Measurements from ENCODE around the gene PIK3R4. TPM values are rescaled to one million over a fixed set of nuclear protein-coding genes. Genes with fewer than 3 reads are reported as not detected.

PIK3R4 gene
- total RNA-seq, 1 donor: 35.5 TPM

DNA sequence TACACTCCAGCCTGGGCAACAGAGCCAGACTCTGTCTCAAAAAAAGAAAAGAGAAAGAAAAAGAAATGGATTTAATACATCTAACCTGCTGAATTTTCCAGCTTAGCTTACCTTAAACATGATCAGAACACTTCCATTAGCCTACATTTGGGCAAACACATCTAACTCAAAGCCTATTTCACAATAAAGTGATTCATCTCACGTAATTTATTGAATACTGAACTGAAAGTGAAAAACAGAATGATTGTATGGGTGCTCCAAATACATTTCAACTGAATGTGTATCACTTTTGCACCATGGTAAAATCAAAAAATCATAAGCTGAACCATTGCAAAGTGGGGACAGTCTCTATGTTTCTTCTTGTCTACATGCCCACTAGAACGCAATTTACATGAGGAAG is 9.0 kb downstream of the PIK3R4 start:
- Histone ChIP-seq H3K9me3 (ENCODE audit: low read depth, low read length) (no peaks in the 10 kb centered on the region), H3K4me2 (ENCODE audit: insufficient read depth, low read length) (no peak overlapping the region), H2AFZ (ENCODE audit: low read length) (no peak overlapping the region), H3K4me3 (ENCODE audit: insufficient read depth, low read length) (no peak overlapping the region), H3K79me2 (ENCODE audit: insufficient read depth, low read length) (peaks cover 63% of the 10 kb centered on the region), H4K20me1 (ENCODE audit: insufficient read depth, low read length) (peaks cover 4% of the 10 kb centered on the region), H3K36me3 (ENCODE audit: insufficient read depth, low read length) (no peaks in the 10 kb centered on the region), H3K4me1 (ENCODE audit: insufficient read depth, low read length) (no peaks in the 10 kb centered on the region), H3K27ac (ENCODE audit: low read depth, low read length) (no peak overlapping the region), H3K27me3 (ENCODE audit: insufficient read depth, low read length) (no peaks in the 10 kb centered on the region)
- no peak for DNase-seq (ENCODE audit: insufficient read length, low spot score, missing footprints)
- TF ChIP-seq, protein P1, sequence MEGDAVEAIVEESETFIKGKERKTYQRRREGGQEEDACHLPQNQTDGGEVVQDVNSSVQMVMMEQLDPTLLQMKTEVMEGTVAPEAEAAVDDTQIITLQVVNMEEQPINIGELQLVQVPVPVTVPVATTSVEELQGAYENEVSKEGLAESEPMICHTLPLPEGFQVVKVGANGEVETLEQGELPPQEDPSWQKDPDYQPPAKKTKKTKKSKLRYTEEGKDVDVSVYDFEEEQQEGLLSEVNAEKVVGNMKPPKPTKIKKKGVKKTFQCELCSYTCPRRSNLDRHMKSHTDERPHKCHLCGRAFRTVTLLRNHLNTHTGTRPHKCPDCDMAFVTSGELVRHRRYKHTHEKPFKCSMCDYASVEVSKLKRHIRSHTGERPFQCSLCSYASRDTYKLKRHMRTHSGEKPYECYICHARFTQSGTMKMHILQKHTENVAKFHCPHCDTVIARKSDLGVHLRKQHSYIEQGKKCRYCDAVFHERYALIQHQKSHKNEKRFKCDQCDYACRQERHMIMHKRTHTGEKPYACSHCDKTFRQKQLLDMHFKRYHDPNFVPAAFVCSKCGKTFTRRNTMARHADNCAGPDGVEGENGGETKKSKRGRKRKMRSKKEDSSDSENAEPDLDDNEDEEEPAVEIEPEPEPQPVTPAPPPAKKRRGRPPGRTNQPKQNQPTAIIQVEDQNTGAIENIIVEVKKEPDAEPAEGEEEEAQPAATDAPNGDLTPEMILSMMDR (IDR thresholded peaks at IDR 0.05; ENCODE audit: extremely low read depth, low read depth, low read length): no peak

DNA sequence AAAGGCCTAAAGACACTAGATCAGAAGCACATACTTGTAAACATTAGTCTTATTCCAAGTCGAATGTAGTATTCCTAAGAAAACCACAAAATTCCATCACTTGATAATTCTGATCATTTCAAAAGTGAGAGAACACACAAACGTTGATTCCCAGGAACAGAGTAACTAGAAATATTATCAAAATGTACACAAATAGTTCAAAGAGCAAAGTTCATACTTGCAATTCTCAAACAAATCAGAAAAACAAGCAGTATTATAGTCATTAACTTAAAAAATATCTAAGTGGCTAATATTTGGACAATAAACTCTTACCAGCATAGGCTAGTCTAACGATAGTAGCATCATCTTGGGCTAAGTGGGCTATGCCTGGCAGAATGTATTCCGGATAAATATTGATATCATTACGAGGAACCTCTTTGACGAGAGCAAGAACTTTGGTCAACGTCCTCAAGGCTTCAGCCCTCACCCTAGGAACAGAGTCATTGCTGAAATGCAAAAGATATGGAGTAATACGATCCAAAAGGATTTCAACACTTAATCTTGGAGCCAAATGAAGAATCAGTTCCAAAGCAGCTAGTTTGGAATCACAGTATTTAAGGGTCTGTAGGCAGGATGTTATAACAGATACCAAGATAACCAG is 13.3 kb downstream of the PIK3R4 start:
- no peaks in the 10 kb centered on the region for H4K20me1 ChIP-seq (ENCODE audit: insufficient read depth, low read length)
- DNase-seq (ENCODE audit: insufficient read length, low spot score, missing footprints): no peak
- H3K4me3 ChIP-seq (ENCODE audit: insufficient read depth, low read length): no peak overlapping the region
- TF ChIP-seq, protein P1 (IDR thresholded peaks at IDR 0.05; ENCODE audit: extremely low read depth, low read depth, low read length): no peak
- no peaks in the 10 kb centered on the region for H3K4me1 ChIP-seq (ENCODE audit: insufficient read depth, low read length)
- no peaks in the 10 kb centered on the region for H3K9me3 ChIP-seq (ENCODE audit: low read depth, low read length)
- no peak overlapping the region for H3K4me2 ChIP-seq (ENCODE audit: insufficient read depth, low read length)
- H2AFZ ChIP-seq (ENCODE audit: low read length): no peak overlapping the region
- H3K79me2 ChIP-seq (ENCODE audit: insufficient read depth, low read length): peaks cover 31% of the 10 kb centered on the region
- no peaks in the 10 kb centered on the region for H3K36me3 ChIP-seq (ENCODE audit: insufficient read depth, low read length)
- no peaks in the 10 kb centered on the region for H3K27me3 ChIP-seq (ENCODE audit: insufficient read depth, low read length)
- no peak overlapping the region for H3K27ac ChIP-seq (ENCODE audit: low read depth, low read length)

DNA sequence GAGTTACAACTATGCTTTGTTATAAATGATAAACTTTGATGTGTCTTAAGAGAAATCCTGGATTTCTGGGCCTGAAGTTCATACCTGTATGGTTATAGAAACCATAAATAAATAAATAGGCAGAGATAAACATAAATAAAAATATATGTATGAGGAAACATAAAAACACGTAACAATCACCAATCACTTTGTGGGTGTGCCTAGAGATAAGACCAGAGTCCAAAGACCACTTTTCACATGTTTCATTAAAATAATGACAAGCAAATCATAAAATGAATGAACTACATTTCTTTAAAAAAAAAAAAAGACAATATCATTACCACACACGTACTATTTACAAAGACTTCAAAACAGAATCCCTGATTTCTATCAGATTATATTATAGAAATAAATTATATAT is 14.1 kb downstream of the PIK3R4 start:
- Histone ChIP-seq H3K4me1 (ENCODE audit: insufficient read depth, low read length) (no peaks in the 10 kb centered on the region), H4K20me1 (ENCODE audit: insufficient read depth, low read length) (no peaks in the 10 kb centered on the region), H3K9me3 (ENCODE audit: low read depth, low read length) (no peaks in the 10 kb centered on the region), H3K27ac (ENCODE audit: low read depth, low read length) (no peak overlapping the region), H3K4me2 (ENCODE audit: insufficient read depth, low read length) (no peak overlapping the region), H2AFZ (ENCODE audit: low read length) (no peak overlapping the region), H3K4me3 (ENCODE audit: insufficient read depth, low read length) (no peak overlapping the region), H3K36me3 (ENCODE audit: insufficient read depth, low read length) (no peaks in the 10 kb centered on the region), H3K27me3 (ENCODE audit: insufficient read depth, low read length) (no peaks in the 10 kb centered on the region), H3K79me2 (ENCODE audit: insufficient read depth, low read length) (peaks cover 23% of the 10 kb centered on the region)
- no peak for DNase-seq (ENCODE audit: insufficient read length, low spot score, missing footprints)
- TF ChIP-seq, protein P1 (IDR thresholded peaks at IDR 0.05; ENCODE audit: extremely low read depth, low read depth, low read length): no peak

DNA sequence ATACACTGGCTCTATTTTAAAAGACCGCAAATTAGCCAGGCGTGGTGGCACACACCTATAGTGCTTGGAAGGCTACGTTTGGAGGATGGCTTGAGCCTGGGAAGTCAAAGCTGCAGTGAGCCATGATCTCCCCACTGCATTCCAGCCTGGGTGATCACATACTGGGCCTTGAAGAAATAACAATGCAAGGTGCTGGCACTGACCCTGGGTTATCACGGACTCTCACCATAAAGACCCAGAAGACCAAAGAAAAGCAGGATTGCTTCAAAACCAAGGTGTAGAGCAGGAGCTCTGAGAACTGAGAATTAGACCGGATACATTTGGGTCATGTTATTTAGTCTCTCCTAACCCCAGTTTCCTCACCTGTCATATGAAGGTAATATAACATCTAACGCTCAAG is 14.8 kb downstream of the PIK3R4 start:
- H3K4me1 ChIP-seq (ENCODE audit: insufficient read depth, low read length): no peaks in the 10 kb centered on the region
- DNase-seq (ENCODE audit: insufficient read length, low spot score, missing footprints): no peak
- TF ChIP-seq, protein P1 (IDR thresholded peaks at IDR 0.05; ENCODE audit: extremely low read depth, low read depth, low read length): no peak

More for the DNA sequence above, 14.8 kb downstream of the PIK3R4 start:
- Histone ChIP-seq H4K20me1 (ENCODE audit: insufficient read depth, low read length) (no peaks in the 10 kb centered on the region), H3K36me3 (ENCODE audit: insufficient read depth, low read length) (no peaks in the 10 kb centered on the region), H3K27me3 (ENCODE audit: insufficient read depth, low read length) (no peaks in the 10 kb centered on the region), H3K4me2 (ENCODE audit: insufficient read depth, low read length) (no peak overlapping the region), H2AFZ (ENCODE audit: low read length) (no peak overlapping the region), H3K4me3 (ENCODE audit: insufficient read depth, low read length) (no peak overlapping the region), H3K79me2 (ENCODE audit: insufficient read depth, low read length) (peaks cover 16% of the 10 kb centered on the region), H3K9me3 (ENCODE audit: low read depth, low read length) (no peaks in the 10 kb centered on the region), H3K27ac (ENCODE audit: low read depth, low read length) (no peak overlapping the region)
